ENCODE measurements around the gene GNG14. TPM values are rescaled to one million over a fixed set of nuclear protein-coding genes. Genes with fewer than 3 reads are reported as not detected.
A peak's percentile ranks its signal among the peaks of the same experiment; 100 is the strongest.

The GNG14 gene
- total and polyA plus RNA-seq, 2 of the 13 experiments (the other 11 are each of a cell fraction or from before 2014, with no cell fraction given) = not detected

DNA sequence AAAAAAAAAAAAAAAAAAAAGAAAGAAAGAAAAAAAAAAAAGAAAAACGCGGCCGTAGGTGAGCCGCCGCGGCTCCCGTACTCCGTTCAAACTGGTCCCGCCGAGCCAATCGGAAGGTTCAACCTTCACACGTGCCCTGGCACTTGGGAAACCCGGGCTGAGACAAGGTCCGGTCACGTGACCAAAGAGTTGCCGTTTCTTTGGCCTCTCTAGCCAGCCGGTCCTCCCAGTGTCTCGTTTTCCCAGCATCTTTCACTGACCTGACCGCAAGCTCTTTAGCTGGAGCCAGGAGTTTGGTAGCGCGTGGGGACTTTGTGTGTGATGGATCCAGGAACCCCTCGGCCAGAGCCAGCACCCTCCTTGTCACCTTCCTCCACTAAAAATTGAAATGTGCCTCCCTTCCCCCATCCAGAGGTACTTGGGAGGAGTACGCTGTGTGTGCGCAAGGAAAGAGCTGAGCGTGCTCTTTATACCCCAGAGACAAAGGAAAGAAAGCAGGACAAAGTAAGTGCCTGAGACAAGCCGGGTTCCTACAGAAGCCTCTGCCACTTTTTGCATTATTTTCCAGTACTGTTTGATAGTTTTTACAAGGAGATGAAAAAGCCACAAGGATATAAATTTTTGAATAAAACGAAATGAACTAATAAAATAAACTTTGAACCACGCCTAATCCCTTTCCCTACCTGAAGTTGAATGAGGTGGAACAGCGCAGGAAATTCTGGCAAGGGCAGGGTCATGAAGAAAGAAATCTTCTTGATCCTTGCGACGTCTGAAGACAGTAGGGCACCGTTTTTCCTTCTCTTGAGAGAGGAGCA is 35.0 kb downstream of the GNG14 start (continued):
- TF ChIP-seq, protein P1, sequence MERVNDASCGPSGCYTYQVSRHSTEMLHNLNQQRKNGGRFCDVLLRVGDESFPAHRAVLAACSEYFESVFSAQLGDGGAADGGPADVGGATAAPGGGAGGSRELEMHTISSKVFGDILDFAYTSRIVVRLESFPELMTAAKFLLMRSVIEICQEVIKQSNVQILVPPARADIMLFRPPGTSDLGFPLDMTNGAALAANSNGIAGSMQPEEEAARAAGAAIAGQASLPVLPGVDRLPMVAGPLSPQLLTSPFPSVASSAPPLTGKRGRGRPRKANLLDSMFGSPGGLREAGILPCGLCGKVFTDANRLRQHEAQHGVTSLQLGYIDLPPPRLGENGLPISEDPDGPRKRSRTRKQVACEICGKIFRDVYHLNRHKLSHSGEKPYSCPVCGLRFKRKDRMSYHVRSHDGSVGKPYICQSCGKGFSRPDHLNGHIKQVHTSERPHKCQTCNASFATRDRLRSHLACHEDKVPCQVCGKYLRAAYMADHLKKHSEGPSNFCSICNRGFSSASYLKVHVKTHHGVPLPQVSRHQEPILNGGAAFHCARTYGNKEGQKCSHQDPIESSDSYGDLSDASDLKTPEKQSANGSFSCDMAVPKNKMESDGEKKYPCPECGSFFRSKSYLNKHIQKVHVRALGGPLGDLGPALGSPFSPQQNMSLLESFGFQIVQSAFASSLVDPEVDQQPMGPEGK (CRISPR knock-in tag; IDR thresholded peaks at IDR 0.05) = no peak
- TF ChIP-seq, protein P2, sequence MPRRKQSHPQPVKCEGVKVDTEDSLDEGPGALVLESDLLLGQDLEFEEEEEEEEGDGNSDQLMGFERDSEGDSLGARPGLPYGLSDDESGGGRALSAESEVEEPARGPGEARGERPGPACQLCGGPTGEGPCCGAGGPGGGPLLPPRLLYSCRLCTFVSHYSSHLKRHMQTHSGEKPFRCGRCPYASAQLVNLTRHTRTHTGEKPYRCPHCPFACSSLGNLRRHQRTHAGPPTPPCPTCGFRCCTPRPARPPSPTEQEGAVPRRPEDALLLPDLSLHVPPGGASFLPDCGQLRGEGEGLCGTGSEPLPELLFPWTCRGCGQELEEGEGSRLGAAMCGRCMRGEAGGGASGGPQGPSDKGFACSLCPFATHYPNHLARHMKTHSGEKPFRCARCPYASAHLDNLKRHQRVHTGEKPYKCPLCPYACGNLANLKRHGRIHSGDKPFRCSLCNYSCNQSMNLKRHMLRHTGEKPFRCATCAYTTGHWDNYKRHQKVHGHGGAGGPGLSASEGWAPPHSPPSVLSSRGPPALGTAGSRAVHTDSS (CRISPR knock-in tag; conservative IDR thresholded peaks at IDR 0.05) = no peak
- TF ChIP-seq ZBTB37 (CRISPR knock-in tag; IDR thresholded peaks at IDR 0.05) (no peak), ZSCAN20 (CRISPR knock-in tag; IDR thresholded peaks at IDR 0.05; ENCODE audit: borderline replicate concordance) (no peak), STAT5B (CRISPR knock-in tag; IDR thresholded peaks at IDR 0.05) (no peak), FOXJ3 (CRISPR knock-in tag; IDR thresholded peaks at IDR 0.05; ENCODE audit: borderline replicate concordance) (no peak), ZSCAN29 (CRISPR knock-in tag; conservative IDR thresholded peaks at IDR 0.05) (0 out of 2 replicates have a peak, but pooled peaks have one; percentile 61), RNF2 (conservative IDR thresholded peaks at IDR 0.05; ENCODE audit: low read depth) (no peak), PITX1 (CRISPR knock-in tag; IDR thresholded peaks at IDR 0.05) (no peak), ETS1 (CRISPR knock-in tag; IDR thresholded peaks at IDR 0.05) (no peak), STAT6 (CRISPR knock-in tag; IDR thresholded peaks at IDR 0.05; ENCODE audit: borderline replicate concordance) (no peak), NFKBIZ (CRISPR knock-in tag; IDR thresholded peaks at IDR 0.05) (no peak), ZNF615 (CRISPR knock-in tag; IDR thresholded peaks at IDR 0.05; ENCODE audit: borderline replicate concordance) (no peak), PLRG1 (conservative IDR thresholded peaks at IDR 0.05) (no peak)
- TF ChIP-seq, protein P3, sequence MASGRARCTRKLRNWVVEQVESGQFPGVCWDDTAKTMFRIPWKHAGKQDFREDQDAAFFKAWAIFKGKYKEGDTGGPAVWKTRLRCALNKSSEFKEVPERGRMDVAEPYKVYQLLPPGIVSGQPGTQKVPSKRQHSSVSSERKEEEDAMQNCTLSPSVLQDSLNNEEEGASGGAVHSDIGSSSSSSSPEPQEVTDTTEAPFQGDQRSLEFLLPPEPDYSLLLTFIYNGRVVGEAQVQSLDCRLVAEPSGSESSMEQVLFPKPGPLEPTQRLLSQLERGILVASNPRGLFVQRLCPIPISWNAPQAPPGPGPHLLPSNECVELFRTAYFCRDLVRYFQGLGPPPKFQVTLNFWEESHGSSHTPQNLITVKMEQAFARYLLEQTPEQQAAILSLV (CRISPR knock-in tag; IDR thresholded peaks at IDR 0.05; ENCODE audit: borderline replicate concordance) = 0 out of 2 replicates have a peak, but pooled peaks have one; percentile 39
- TF ChIP-seq, protein P4, sequence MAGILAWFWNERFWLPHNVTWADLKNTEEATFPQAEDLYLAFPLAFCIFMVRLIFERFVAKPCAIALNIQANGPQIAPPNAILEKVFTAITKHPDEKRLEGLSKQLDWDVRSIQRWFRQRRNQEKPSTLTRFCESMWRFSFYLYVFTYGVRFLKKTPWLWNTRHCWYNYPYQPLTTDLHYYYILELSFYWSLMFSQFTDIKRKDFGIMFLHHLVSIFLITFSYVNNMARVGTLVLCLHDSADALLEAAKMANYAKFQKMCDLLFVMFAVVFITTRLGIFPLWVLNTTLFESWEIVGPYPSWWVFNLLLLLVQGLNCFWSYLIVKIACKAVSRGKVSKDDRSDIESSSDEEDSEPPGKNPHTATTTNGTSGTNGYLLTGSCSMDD (CRISPR knock-in tag; IDR thresholded peaks at IDR 0.05) = no peak
